OCI-LY1 (cell line): Measurements from ENCODE around the gene NDUFAF8.

Experiments
- CTCF ChIP-seq: fragments of 200-600 bp; sonication (generic), shearing (Covaris generic); IDR thresholded peaks from 2 replicates; pipeline ENCODE4 v1.5.1; 2017; ENCODE audit warnings: mild to moderate bottlenecking, antibody characterized with exemption, low read length, moderate library complexity, mixed read lengths
- EZH2 ChIP-seq: fragments of 200-600 bp; sonication (generic), shearing (Covaris generic); IDR thresholded peaks from 2 replicates; pipeline ENCODE4 v1.8.0; 2017; ENCODE audit warnings: borderline replicate concordance, mixed run types, mild to moderate bottlenecking, antibody characterized with exemption, low read length, moderate library complexity, mixed read lengths

DNA sequence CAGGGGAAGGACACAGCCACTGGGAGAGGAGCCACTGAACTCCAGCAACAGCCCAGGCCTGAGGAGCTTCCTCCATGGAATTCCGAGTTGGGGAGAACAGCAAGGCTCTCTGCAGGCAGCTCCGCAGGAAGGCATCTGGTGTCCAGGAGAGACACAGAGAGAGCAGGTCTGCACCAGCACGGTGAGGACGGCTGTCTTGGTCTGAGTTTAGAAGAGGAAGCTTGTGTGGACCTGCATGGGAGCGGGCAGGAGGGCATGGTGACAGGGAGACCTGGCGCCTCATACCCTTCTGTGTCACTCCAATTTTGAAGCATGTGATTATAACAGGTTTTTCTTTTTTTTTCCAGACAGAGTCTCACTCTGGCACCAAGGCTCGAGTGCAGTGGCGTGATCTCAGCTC lies 49.6 kb downstream of the NDUFAF8 start:
- TF ChIP-seq CTCF, result no peak
- no peak for TF ChIP-seq EZH2
